ENCODE results near the gene RMC1. TPM values are rescaled to one million over a fixed set of nuclear protein-coding genes. Genes with fewer than 3 reads are reported as not detected.

RMC1 gene
- total RNA-seq, 1 donor from 2014 or later, result 28.3 TPM

- Mint-ChIP-seq H3K4me3 (ENCODE audit: unreplicated experiment) (no peak overlapping the region), H3K4me1 (ENCODE audit: low read depth, unreplicated experiment) (peaks cover 3% of the 10 kb centered on the region), H3K9me3 (ENCODE audit: unreplicated experiment) (no peaks in the 10 kb centered on the region), H3K36me3 (ENCODE audit: low read depth, unreplicated experiment) (peaks cover 17% of the 10 kb centered on the region), H3K27ac (ENCODE audit: unreplicated experiment) (no peak overlapping the region), H3K27me3 (ENCODE audit: low read depth, unreplicated experiment) (no peaks in the 10 kb centered on the region)
- peaks cover 10% of the 10 kb centered on the region for H4K20me1 ChIP-seq (ENCODE audit: insufficient read depth, low read length)
- no peaks in the 10 kb centered on the region for H3K27me3 ChIP-seq (ENCODE audit: insufficient read depth, low read length)
- no peak overlapping the region for H3K9ac ChIP-seq (ENCODE audit: low read length)
- H3K27ac ChIP-seq (ENCODE audit: low read depth, low read length), result no peak overlapping the region
- no peak overlapping the region for H2AFZ ChIP-seq (ENCODE audit: low read depth, low read length)
- no peak overlapping the region for H3K4me2 ChIP-seq (ENCODE audit: low read length)
- no peak for TF ChIP-seq CTCF (IDR thresholded peaks at IDR 0.05; ENCODE audit: insufficient read depth, low read depth, low read length)
- no peak for TF ChIP-seq EZH2 (IDR thresholded peaks at IDR 0.05; ENCODE audit: insufficient read depth, low read length)
- no peak overlapping the region for H3K4me3 ChIP-seq (ENCODE audit: insufficient read depth, low read depth, low read length)
- H3K9me3 ChIP-seq (ENCODE audit: insufficient read depth, low read depth, low read length), result no peaks in the 10 kb centered on the region
- DNase-seq (ENCODE audit: low read depth) (no peak), FAIRE-seq (no peak)
- H3K4me1 ChIP-seq (ENCODE audit: insufficient read depth, low read length), result no peaks in the 10 kb centered on the region
- peaks cover 5% of the 10 kb centered on the region for H3K79me2 ChIP-seq (ENCODE audit: insufficient read depth, low read length)
- peaks cover 19% of the 10 kb centered on the region for H3K36me3 ChIP-seq (ENCODE audit: insufficient read depth, low read length)
Measured at GRCh38 chr18:23512641-23513040, 9.3 kb downstream of the RMC1 start.

DNA sequence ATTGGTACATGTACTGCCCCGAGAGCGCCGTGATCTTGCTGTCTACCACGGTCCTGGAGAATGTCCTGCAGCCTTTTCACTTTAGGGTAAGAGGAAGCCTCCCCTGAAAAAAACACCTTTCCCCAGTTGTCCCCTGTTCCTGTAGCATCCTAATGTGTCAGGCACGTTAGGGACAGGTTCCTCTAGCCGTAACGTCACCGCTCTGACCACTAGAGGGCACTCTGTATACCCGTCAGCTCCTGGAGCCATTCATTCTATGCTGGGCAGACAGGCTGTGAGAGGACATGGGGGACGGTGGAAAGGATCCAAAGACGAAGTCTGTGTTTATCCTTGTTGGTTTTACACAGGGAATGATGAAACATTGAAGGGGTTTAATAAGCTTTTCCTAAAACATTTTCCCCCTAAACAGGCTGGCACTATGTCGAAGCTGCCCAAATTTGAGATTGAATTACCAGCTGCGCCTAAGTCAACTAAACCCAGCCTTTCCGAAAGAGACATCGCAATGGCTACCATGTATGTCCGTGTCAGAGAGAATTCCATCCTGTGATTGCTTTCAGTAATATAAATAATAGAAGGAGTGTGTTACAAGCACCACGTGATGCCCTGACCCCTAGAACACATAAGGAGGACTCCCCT is 12.7 kb downstream of the RMC1 start:
- Mint-ChIP-seq H3K27ac (ENCODE audit: unreplicated experiment) (no peak overlapping the region), H3K4me3 (ENCODE audit: unreplicated experiment) (no peak overlapping the region), H3K9me3 (ENCODE audit: unreplicated experiment) (no peaks in the 10 kb centered on the region), H3K27me3 (ENCODE audit: low read depth, unreplicated experiment) (no peaks in the 10 kb centered on the region), H3K36me3 (ENCODE audit: low read depth, unreplicated experiment) (peaks cover 22% of the 10 kb centered on the region), H3K4me1 (ENCODE audit: low read depth, unreplicated experiment) (peaks cover 3% of the 10 kb centered on the region)
- H3K4me1 ChIP-seq (ENCODE audit: insufficient read depth, low read length), result no peaks in the 10 kb centered on the region
- peak; percentile 43 for DNase-seq (ENCODE audit: low read depth)
- TF ChIP-seq EZH2 (IDR thresholded peaks at IDR 0.05; ENCODE audit: insufficient read depth, low read length), result no peak
- peak; percentile 93 for TF ChIP-seq CTCF (IDR thresholded peaks at IDR 0.05; ENCODE audit: insufficient read depth, low read depth, low read length)
- FAIRE-seq, result no peak
- no peaks in the 10 kb centered on the region for H3K79me2 ChIP-seq (ENCODE audit: insufficient read depth, low read length)
- H3K27me3 ChIP-seq (ENCODE audit: insufficient read depth, low read length), result no peaks in the 10 kb centered on the region
- no peak overlapping the region for H3K27ac ChIP-seq (ENCODE audit: low read depth, low read length)
- peaks cover 17% of the 10 kb centered on the region for H3K36me3 ChIP-seq (ENCODE audit: insufficient read depth, low read length)
- H4K20me1 ChIP-seq (ENCODE audit: insufficient read depth, low read length), result no peaks in the 10 kb centered on the region
- no peak overlapping the region for H2AFZ ChIP-seq (ENCODE audit: low read depth, low read length)
- no peaks in the 10 kb centered on the region for H3K9me3 ChIP-seq (ENCODE audit: insufficient read depth, low read depth, low read length)
- no peak overlapping the region for H3K4me2 ChIP-seq (ENCODE audit: low read length)
- H3K4me3 ChIP-seq (ENCODE audit: insufficient read depth, low read depth, low read length), result no peak overlapping the region
- H3K9ac ChIP-seq (ENCODE audit: low read length), result no peak overlapping the region

- peaks cover 24% of the 10 kb centered on the region for H3K36me3 Mint-ChIP-seq (ENCODE audit: low read depth, unreplicated experiment)
- H3K27me3 ChIP-seq (ENCODE audit: insufficient read depth, low read length), result no peaks in the 10 kb centered on the region
- H3K9me3 Mint-ChIP-seq (ENCODE audit: unreplicated experiment), result no peaks in the 10 kb centered on the region
- no peak overlapping the region for H3K4me3 Mint-ChIP-seq (ENCODE audit: unreplicated experiment)
- H3K27me3 Mint-ChIP-seq (ENCODE audit: low read depth, unreplicated experiment), result no peaks in the 10 kb centered on the region
- H2AFZ ChIP-seq (ENCODE audit: low read depth, low read length), result no peak overlapping the region
- peaks cover 24% of the 10 kb centered on the region for H3K36me3 ChIP-seq (ENCODE audit: insufficient read depth, low read length)
- H4K20me1 ChIP-seq (ENCODE audit: insufficient read depth, low read length), result peaks cover 9% of the 10 kb centered on the region
- TF ChIP-seq EZH2 (IDR thresholded peaks at IDR 0.05; ENCODE audit: insufficient read depth, low read length) (no peak), CTCF (IDR thresholded peaks at IDR 0.05; ENCODE audit: insufficient read depth, low read depth, low read length) (no peak)
- H3K27ac ChIP-seq (ENCODE audit: low read depth, low read length), result no peak overlapping the region
- DNase-seq (ENCODE audit: low read depth) (no peak), FAIRE-seq (no peak)
- H3K4me1 ChIP-seq (ENCODE audit: insufficient read depth, low read length), result peaks cover 8% of the 10 kb centered on the region
- no peak overlapping the region for H3K27ac Mint-ChIP-seq (ENCODE audit: unreplicated experiment)
- H3K4me2 ChIP-seq (ENCODE audit: low read length), result no peak overlapping the region
- H3K79me2 ChIP-seq (ENCODE audit: insufficient read depth, low read length), result no peaks in the 10 kb centered on the region
- no peak overlapping the region for H3K9ac ChIP-seq (ENCODE audit: low read length)
- no peaks in the 10 kb centered on the region for H3K9me3 ChIP-seq (ENCODE audit: insufficient read depth, low read depth, low read length)
- H3K4me1 Mint-ChIP-seq (ENCODE audit: low read depth, unreplicated experiment), result peaks cover 14% of the 10 kb centered on the region
- no peak overlapping the region for H3K4me3 ChIP-seq (ENCODE audit: insufficient read depth, low read depth, low read length)
Measured at GRCh38 chr18:23519734-23520133, 16.4 kb downstream of the RMC1 start.

Measured in astrocyte (in vitro differentiated cells and primary cell).